HG03064 (cell line): ENCODE measurements around the gene GCC2.

ENCODE experiments used
- ATAC-seq: cut with Tn5 transposase; IDR thresholded peaks from one replicate; pipeline ENCODE4 v1.9.1; 2021; ENCODE audit warnings: low read depth; ENCODE audit not compliant: unreplicated experiment

The GCC2 gene, protein sequence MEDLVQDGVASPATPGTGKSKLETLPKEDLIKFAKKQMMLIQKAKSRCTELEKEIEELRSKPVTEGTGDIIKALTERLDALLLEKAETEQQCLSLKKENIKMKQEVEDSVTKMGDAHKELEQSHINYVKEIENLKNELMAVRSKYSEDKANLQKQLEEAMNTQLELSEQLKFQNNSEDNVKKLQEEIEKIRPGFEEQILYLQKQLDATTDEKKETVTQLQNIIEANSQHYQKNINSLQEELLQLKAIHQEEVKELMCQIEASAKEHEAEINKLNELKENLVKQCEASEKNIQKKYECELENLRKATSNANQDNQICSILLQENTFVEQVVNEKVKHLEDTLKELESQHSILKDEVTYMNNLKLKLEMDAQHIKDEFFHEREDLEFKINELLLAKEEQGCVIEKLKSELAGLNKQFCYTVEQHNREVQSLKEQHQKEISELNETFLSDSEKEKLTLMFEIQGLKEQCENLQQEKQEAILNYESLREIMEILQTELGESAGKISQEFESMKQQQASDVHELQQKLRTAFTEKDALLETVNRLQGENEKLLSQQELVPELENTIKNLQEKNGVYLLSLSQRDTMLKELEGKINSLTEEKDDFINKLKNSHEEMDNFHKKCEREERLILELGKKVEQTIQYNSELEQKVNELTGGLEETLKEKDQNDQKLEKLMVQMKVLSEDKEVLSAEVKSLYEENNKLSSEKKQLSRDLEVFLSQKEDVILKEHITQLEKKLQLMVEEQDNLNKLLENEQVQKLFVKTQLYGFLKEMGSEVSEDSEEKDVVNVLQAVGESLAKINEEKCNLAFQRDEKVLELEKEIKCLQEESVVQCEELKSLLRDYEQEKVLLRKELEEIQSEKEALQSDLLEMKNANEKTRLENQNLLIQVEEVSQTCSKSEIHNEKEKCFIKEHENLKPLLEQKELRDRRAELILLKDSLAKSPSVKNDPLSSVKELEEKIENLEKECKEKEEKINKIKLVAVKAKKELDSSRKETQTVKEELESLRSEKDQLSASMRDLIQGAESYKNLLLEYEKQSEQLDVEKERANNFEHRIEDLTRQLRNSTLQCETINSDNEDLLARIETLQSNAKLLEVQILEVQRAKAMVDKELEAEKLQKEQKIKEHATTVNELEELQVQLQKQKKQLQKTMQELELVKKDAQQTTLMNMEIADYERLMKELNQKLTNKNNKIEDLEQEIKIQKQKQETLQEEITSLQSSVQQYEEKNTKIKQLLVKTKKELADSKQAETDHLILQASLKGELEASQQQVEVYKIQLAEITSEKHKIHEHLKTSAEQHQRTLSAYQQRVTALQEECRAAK (N-terminal part only)

GRCh38 chr2:108448678-108449409 is at the start of gene GCC2:
Gene GCC2, plus strand, starts transcription at chr2:108449206. Its CDS starts 69 bp downstream, at chr2:108449275.
- peak; percentile 98 for ATAC-seq

GRCh38 chr2:108399479-108399878 is 49.5 kb upstream of the GCC2 start:
- no peak for ATAC-seq

DNA sequence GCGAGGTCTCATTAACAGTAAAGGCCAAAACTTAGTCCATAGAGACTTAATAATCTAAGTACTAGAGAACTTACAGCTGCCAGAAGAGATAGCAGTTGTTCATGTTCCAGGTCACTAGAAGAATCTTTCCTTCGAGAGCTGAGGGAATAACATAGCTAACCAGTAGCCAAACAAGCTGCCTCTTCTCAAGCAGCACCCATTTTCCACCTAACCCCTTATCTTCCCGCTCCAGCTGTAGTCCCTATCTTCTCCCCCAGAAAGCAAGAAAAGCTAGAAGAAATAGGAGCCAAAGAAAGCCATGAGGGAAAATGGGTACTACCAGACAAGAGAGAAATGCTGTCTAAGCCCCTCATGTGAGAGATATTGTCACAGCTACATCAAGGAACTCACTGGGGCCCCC is 47.2 kb upstream of the GCC2 start:
- no peak for ATAC-seq

DNA sequence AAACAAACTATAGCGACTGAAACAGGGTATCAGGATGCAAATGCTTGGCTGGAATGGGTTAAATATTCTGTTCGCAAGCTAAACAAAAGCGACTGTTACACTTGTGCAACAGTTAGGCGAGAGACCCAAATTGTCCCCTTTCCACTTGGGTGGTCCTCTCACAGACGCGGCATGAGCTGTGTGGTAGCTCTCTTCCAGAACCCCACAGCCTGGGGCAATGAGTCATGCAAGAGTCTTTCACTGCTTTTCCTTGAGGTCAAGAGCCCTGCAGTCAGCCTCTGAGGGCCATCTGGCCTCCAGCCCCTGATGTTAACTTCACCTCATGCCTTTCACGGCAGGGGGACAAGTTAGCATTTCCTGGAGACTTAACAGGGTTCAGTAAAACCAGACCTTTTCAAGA is 45.5 kb upstream of the GCC2 start:
- no peak for ATAC-seq

DNA sequence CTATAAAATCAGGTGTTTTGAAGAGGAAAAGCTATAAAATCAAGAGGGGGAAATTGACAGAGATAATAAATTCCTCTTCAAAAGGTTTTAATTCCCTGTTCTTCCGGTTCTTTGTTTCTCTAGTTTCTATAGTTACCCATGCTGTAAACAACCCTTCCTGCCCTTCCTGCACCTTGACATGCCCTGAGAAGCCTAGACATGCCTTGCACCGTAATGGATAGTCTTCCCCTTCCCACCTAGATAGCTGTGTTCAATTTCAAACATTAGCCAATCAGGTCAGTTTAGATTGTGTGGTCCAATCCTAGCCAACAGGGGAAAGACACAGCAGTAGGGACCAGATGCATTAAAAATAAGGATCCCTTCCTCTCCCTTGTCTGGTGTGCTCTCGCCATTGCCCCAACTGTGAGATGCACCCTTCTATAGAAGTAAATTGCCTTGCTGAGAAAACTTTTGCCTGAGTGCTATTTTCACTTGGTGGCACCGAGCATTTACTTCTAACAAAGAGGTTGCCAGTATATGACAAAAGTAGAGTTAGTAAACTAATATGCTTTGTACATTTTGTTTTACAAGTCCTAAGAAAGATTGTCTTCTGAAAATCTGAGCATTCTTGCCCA is 44.1 kb upstream of the GCC2 start:
- ATAC-seq: no peak

- no peak for ATAC-seq
Measured at GRCh38 chr2:108407864-108408729, 40.9 kb upstream of the GCC2 start.

DNA sequence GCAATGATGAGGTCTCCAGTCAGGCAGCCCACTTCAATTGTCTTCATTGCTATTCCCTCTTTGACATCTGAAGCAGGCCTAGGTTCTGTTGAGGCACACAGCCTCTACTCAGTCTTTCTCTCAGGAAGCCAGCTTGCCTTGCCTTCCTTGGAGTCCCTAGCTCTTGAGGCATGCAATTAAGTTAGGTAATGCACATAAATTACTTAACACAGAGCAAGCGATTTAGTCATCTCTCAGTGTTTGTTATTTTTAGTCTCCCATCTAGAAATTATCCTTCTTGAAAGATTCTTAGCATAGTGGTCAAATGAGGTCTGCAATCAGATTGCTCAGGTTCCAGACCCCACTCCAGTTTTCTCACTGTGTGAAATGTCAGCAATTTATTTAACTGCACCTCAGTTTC is 39.2 kb upstream of the GCC2 start:
- ATAC-seq: no peak

DNA sequence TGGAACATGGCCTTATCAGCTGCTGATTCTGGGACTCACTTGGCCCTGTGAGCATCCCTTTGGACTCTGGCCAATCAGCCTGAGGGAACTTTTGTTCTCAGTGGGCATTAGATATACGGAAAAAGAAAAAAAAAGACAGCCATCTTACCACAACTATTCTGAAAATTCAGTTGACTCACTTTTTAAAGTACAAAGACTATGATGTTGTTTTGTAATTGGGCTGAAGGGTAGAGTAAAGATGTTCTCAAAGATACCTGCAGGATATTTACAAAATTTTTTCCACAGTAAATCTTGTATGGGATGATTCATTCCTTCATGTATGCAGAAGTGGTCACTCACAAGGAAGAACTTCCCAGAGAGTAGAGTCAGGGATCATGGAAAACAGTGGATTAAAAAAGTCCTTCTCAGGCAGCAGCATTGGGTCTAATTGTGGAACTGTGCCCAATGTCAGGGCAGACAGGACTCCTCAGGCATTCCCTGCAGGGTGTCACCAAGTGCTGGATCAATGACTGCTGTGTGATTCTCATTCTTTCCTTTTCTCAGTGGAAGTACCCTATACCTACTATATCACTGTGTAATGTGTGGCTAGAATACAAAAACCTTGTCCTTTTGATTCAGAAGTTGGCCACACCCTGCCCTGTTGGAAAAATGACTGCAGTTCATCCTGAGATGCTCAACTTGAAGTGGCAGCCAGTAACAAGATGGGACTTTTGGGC is 35.9 kb upstream of the GCC2 start:
- no peak for ATAC-seq

DNA sequence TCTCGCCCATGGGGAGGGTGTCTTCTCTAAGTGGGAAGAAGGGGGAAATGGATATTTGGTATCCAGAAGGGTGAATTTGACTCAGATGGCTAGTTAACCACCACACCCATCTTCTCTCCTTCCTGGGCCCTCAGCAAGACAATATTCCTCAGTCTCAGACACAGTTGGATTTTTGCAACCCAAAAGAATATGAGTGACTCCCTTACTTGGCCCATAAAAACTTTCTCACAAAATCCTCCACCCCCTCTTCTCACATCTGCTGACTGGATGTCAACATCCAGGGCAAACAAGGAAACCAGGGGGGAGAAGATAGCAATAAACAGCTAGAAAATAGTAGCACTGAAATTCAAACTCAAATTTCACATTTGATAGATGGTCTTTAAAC is 35.3 kb upstream of the GCC2 start:
- no peak for ATAC-seq

DNA sequence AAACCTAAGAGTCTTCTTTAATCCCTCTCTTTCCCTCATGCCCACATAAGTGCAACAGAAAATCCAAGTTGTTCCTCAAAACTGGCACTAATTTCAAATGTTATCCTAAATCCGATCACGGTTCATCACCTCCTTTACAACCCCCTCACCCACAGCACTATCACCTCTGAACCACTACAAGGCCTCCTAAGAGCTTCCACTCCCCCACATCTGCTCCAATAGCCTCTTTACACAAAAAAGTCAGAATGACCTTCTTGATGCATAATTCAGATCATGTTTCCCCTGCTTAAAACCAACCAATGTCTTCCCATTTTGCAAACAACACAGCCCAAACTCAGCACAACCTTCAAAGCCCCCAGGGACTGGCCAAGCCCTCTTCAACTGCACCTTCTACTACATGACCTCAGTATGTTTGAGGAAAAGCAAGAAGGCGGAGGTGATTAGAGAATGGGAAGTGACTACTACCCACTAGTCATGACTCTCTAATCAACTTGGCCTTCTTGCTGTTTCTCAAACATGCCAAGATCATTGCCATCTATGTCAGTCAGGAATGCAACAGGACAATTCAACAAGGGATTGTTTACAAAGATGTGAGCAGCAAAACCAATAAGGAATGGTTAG is 34.6 kb upstream of the GCC2 start:
- ATAC-seq: no peak

GRCh38 chr2:108414945-108415344 is 34.1 kb upstream of the GCC2 start:
- no peak for ATAC-seq

GRCh38 chr2:108417254-108417653 is 31.8 kb upstream of the GCC2 start:
- ATAC-seq: no peak

DNA sequence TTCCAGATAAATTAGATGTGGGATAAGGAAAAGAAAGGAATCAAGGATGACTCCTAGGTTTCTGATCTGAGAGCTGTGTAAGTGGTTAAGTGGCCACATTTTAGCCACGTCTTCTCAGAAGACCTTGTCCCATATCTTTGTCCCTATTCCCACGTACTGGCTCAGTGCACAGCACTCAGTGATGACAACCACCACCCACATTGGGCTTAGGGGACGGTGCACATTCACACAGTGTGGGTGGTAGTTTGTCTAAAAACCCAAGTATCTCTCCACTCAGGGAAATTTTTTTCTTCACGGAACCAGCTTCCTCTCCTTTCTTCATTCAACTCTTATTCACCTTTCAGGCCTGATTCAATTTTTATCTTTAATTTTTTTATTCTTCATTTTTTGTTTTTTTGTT is 30.6 kb upstream of the GCC2 start:
- no peak for ATAC-seq

DNA sequence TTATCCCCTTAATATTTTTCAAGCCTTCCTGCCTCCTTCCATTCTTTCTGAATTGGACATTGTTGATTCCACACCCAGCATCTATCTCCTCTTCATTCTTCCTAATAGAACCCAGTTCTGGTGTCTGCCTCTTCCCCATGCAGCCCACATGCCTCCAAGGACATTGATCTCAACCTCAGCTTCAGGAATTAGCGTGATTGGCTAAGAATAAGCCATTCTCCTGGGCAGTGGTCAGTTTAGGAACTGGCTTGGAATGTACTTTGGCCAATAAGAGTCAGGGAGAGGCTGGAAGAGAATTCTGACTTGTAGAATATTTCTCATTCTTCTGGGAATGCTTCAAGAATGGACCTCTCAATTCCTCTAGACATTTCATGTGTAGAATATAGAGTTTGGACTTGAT is 25.9 kb upstream of the GCC2 start:
- no peak for ATAC-seq

GRCh38 chr2:108423502-108424251 is 25.3 kb upstream of the GCC2 start:
- no peak for ATAC-seq

DNA sequence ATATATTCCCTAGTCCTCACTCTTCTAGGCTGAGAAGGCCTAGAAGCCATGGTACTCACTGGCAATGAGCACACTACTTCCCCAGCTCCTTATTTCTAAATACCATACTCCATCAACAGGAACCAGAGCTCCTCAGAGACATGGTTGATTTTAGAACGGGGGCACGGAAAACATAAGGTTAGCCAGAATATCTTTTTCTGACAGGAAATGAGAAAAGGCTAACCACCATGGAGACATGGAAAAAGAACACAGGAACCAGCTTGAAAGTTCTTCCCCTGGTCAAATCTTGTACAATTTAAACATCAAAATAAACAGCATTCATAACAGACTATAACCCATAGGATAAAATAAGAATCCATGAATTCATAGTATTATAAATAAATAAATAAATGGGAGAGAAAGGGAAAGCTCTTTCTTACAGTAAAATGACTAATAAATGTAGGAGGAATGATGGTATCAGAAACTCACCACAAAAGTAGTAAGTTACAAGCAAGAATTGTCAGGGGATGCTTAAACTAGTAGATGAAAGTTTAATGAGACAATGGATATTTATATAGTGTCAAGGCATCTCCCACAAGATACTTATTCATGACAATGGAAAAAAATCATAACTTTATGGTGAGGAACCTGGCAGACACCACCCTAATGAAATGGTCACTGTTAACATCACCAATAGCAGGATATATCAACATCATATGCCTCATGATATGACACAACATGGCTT is 20.6 kb upstream of the GCC2 start:
- no peak for ATAC-seq
